Ishikawa (cell line): ENCODE results near the gene RBFA.

ENCODE experiments used
- CEBPB ChIP-seq: IDR thresholded peaks from 2 replicates; pipeline ENCODE4 v1.6.1; 2012
- CREB1 ChIP-seq: IDR thresholded peaks from 2 replicates; pipeline ENCODE4 v1.6.1; 2012; ENCODE audit warnings: low read depth
- EGR1 ChIP-seq: IDR thresholded peaks from 2 replicates; pipeline ENCODE4 v1.6.1; 2012
- EP300 ChIP-seq: IDR thresholded peaks from 2 replicates; pipeline ENCODE4 v1.6.1; 2012; ENCODE audit warnings: borderline replicate concordance
- FOXM1 ChIP-seq: IDR thresholded peaks from 2 replicates; pipeline ENCODE4 v1.6.1; 2012; ENCODE audit warnings: low read depth, borderline replicate concordance
- MAX ChIP-seq: IDR thresholded peaks from 2 replicates; pipeline ENCODE4 v1.6.1; 2012
- NFIC ChIP-seq: IDR thresholded peaks from 2 replicates; pipeline ENCODE4 v1.6.1; 2012
- RAD21 ChIP-seq: IDR thresholded peaks from 2 replicates; pipeline ENCODE4 v1.6.1; 2012; ENCODE audit warnings: low read depth
- TAF1 ChIP-seq: IDR thresholded peaks from 2 replicates; pipeline ENCODE4 v1.6.1; 2012; ENCODE audit warnings: low read depth, mild to moderate bottlenecking
- TCF12 ChIP-seq: IDR thresholded peaks from 2 replicates; pipeline ENCODE4 v1.6.1; 2012; ENCODE audit warnings: low read depth
- TEAD4 ChIP-seq: IDR thresholded peaks from 2 replicates; pipeline ENCODE4 v1.6.1; 2012
- YY1 ChIP-seq: IDR thresholded peaks from 2 replicates; pipeline ENCODE4 v1.6.1; 2012; ENCODE audit warnings: low read depth
- ZBTB7A ChIP-seq: IDR thresholded peaks from 2 replicates; pipeline ENCODE4 v1.6.1; 2012; ENCODE audit warnings: low read depth
- TF ChIP-seq, protein P1 (sequence below): IDR thresholded peaks from 2 replicates; pipeline ENCODE4 v1.6.1; 2012
- TF ChIP-seq, protein P2 (sequence below): IDR thresholded peaks from 2 replicates; pipeline ENCODE4 v1.6.1; 2012; ENCODE audit warnings: low read depth, mild to moderate bottlenecking

RBFA gene

GRCh38 chr18:80044072-80044471, 9.8 kb downstream of the RBFA start:
- TF ChIP-seq, protein P1, sequence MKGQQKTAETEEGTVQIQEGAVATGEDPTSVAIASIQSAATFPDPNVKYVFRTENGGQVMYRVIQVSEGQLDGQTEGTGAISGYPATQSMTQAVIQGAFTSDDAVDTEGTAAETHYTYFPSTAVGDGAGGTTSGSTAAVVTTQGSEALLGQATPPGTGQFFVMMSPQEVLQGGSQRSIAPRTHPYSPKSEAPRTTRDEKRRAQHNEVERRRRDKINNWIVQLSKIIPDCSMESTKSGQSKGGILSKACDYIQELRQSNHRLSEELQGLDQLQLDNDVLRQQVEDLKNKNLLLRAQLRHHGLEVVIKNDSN, result no peak
- TF ChIP-seq NFIC (no peak), RAD21 (no peak), TEAD4 (no peak), CEBPB (no peak), FOXM1 (no peak), CREB1 (no peak), YY1 (no peak), TCF12 (no peak), EGR1 (no peak), ZBTB7A (no peak), MAX (no peak), TAF1 (no peak), EP300 (no peak)
- TF ChIP-seq, protein P2, sequence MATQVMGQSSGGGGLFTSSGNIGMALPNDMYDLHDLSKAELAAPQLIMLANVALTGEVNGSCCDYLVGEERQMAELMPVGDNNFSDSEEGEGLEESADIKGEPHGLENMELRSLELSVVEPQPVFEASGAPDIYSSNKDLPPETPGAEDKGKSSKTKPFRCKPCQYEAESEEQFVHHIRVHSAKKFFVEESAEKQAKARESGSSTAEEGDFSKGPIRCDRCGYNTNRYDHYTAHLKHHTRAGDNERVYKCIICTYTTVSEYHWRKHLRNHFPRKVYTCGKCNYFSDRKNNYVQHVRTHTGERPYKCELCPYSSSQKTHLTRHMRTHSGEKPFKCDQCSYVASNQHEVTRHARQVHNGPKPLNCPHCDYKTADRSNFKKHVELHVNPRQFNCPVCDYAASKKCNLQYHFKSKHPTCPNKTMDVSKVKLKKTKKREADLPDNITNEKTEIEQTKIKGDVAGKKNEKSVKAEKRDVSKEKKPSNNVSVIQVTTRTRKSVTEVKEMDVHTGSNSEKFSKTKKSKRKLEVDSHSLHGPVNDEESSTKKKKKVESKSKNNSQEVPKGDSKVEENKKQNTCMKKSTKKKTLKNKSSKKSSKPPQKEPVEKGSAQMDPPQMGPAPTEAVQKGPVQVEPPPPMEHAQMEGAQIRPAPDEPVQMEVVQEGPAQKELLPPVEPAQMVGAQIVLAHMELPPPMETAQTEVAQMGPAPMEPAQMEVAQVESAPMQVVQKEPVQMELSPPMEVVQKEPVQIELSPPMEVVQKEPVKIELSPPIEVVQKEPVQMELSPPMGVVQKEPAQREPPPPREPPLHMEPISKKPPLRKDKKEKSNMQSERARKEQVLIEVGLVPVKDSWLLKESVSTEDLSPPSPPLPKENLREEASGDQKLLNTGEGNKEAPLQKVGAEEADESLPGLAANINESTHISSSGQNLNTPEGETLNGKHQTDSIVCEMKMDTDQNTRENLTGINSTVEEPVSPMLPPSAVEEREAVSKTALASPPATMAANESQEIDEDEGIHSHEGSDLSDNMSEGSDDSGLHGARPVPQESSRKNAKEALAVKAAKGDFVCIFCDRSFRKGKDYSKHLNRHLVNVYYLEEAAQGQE, result no peak

- TF ChIP-seq TEAD4, result no peak
- no peak for TF ChIP-seq YY1
- TF ChIP-seq ZBTB7A, result no peak
- no peak for TF ChIP-seq CREB1
- TF ChIP-seq FOXM1, result no peak
- TF ChIP-seq, protein P2, result no peak
- no peak for TF ChIP-seq RAD21
- no peak for TF ChIP-seq TCF12
- no peak for TF ChIP-seq EGR1
- TF ChIP-seq TAF1, result no peak
- TF ChIP-seq MAX, result no peak
- TF ChIP-seq EP300, result no peak
- no peak for TF ChIP-seq NFIC
- no peak for TF ChIP-seq CEBPB
These were observed 11.8 kb downstream of the RBFA start for GRCh38 chr18:80046011-80046410.

DNA sequence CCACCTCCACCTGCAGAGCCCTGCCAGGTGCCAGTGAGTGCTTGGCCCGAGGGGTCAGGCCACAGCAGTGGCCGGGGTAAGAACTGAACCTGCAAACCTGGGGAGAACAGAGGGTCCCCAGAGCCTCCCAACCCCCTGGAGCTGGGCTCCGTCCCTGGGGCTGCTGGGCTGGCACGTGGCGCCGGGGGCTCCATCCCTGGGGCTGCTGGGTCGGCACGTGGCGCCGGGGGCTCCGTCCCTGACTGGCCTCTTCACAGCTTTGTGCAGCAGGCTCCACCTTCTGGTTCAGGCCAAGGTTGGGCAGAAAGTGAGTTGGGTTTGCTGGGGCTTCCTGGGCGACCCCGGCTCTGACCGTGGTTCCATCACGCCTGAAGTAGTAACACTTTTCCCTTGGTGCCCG, 12.2 kb downstream of the RBFA start:
- TF ChIP-seq, protein P1, result no peak
- TF ChIP-seq EP300 (no peak), TAF1 (no peak), MAX (no peak), RAD21 (no peak), CEBPB (no peak), EGR1 (no peak), CREB1 (no peak), ZBTB7A (no peak), FOXM1 (no peak), NFIC (no peak), TCF12 (no peak), YY1 (no peak), TEAD4 (no peak)
- TF ChIP-seq, protein P2, result no peak

DNA sequence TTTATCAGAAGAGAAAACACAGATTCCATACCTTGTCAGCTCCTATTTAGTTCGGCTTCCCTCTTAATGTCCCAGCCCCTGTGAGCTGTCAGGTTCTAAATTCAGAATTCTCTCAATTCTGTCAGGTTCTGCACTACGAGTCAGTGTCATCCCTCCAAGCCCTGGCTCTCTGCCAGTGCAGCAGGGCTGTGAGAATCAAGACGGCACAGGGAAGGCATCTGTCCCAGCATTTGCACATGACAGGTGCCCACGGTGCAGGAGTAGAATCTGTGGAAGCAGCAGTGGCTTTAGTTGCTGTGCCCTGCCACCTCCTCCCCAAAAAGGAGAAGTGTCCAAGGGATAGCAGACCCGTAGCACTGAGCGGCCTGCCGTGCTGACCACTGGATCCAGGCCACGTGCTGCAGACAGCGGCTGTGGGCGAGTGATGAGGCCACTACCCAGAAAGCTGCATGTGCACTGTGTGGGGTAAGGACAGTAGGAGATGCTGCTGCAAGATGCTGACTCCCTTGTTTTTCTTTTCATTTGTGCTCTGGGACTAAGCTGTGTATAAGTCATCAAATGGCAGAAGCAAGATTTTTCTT, 12.8 kb downstream of the RBFA start:
- TF ChIP-seq NFIC, result no peak
- TF ChIP-seq RAD21, result no peak
- no peak for TF ChIP-seq ZBTB7A
- no peak for TF ChIP-seq TEAD4
- no peak for TF ChIP-seq EGR1
- TF ChIP-seq YY1, result no peak
- TF ChIP-seq, protein P2, result no peak
